Activated CD8-positive, alpha-beta memory T cell treated with anti-CD3 and anti-CD28 coated beads, Interleukin-2, amount 50 U/mL, for 1 hour (primary cell): ENCODE data around the gene PHACTR4.
"Not testable (repeated sequence)": the region's sequence is repeated elsewhere in the genome, so short reads cannot be mapped to it uniquely, and the experiment has no call there.

Experiments used
- DNase-seq: peaks from one replicate; pipeline ENCODE4 v3.0.0-alpha.2; 2020; ENCODE audit errors: extremely low read depth

The PHACTR4 gene

GRCh38 chr1:28371010-28371377 is 1.5 kb downstream of the PHACTR4 start:
- DNase-seq = no peak

DNA sequence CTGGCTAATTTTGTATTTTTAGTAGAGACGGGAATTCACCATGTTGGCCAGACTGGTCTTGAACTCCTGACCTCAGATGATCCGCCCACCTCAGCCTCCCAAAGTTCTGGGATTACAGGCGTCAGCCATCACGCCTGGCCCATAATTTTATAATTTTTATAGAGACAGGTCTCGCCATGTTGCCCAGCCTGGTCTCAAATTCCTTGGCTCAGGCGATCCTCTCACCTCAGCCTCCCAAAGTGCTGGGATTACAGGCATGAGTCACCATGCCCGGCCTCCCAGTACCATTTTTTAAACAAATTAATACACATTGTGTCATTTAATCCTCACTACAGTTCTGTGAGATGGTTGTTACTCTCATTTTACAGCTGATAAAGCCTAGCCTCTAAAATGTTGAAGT is 3.9 kb downstream of the PHACTR4 start:
- not testable (repeated sequence) for DNase-seq

DNA sequence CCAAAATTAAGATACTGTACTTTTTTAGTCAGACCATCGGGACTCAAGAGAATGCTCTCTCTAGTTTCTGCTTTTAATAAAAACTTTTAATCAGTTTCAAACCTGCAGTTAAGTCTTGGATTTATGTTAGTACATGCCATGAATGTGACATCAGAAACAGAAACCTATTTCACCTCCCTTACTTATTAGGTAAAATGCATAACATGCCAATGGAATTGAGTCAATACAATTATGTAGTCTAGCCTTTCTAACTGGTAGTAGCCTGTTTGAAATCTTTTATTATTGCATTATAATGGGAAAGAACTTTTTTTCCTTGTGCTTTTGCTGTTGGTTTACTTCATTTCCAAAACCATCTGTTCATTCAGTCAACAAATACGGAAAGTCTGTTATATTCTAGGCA is 4.8 kb downstream of the PHACTR4 start:
- DNase-seq = no peak

- not testable (repeated sequence) for DNase-seq
These were observed 6.1 kb downstream of the PHACTR4 start for GRCh38 chr1:28375598-28375997.

DNA sequence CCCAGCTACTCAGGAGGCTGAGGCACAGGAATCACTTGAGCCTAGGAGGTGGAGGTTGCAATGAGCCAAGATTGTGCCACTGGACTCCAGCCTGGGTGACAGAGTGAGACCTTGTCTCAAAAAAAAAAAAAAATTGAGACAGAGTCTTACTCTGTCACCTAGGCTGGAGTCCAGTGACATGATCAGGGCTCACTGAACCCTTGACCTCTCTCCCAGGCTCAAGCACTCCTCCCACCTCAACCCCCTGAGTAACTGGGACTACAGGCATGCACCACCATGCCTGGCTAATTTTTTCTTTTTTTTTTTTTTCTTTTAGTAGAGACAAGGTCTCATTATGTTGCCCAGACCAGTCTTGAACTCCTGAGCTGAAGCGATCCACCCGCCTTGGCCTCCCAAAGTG is 6.7 kb downstream of the PHACTR4 start:
- DNase-seq = not testable (repeated sequence)

- DNase-seq = no peak
These were observed 9.4 kb downstream of the PHACTR4 start for GRCh38 chr1:28378906-28379305.

- no peak for DNase-seq
These were observed 10.9 kb downstream of the PHACTR4 start for GRCh38 chr1:28380394-28380793.

DNA sequence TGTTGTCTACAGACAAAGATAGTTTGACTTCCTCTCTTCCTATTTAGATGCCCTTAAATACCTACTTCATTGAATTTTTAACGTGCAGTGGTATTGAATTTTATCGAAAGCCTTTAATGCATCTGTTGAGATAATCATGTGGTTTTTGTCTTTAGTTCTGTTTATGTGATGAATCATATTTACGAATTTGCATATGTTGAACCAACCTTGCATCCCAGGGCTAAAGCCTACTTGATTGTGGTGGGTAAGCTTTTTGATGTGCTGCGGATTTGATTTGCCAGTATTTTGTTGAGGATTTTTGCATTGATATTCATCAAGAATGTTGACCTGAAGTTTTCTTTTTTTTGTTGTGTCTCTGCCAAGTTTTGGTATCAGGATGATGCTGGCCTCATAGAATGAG is 14.2 kb downstream of the PHACTR4 start:
- not testable (repeated sequence) for DNase-seq

- DNase-seq = no peak
These were observed 22.6 kb downstream of the PHACTR4 start for GRCh38 chr1:28392027-28392652.

DNA sequence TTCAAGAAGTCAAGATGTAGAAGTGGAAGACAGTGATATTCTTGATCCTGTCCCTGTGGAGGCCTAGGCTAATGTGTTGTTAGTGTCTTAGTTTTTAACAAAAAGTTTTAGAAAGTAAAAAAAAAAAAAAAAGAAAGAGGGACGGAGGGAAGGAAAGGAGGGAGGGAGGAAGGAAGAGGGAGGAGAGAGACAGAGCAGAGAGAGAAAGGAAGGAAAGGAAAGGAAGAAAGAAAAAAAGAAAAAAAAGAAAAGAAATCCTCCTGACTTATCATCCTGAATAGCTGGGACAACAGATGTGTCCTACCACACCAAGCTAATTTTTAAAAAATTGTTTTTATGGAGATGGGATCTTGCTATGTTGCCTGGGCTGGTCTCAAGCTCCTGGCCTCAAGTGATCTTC is 24.6 kb downstream of the PHACTR4 start:
- DNase-seq = no peak

GRCh38 chr1:28395181-28395580 is 25.6 kb downstream of the PHACTR4 start:
- no peak for DNase-seq

DNA sequence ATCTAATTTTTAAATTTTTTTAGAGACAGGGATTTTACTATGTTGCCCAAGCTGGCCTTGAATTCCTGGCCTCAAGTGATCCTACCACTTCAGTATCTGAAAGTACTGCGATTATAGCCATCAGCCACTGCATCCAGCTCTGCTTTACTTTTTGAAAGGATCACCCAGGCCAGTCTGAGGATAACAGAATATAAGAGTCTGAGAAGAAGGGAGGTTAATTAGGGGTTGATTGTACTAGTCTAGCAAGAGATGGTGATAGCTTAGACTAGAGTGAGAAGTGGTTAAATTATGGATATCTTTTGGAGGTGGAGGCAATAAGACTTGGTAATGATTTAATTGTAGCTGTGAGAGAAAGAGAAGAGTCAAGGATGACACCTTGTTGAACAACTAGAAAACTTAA is 32.2 kb downstream of the PHACTR4 start:
- DNase-seq = no peak

- no peak for DNase-seq
These were observed 39.5 kb downstream of the PHACTR4 start for GRCh38 chr1:28409090-28409489.

GRCh38 chr1:28411656-28412055 is 42.1 kb downstream of the PHACTR4 start:
- no peak for DNase-seq

- no peak for DNase-seq
These were observed 43.2 kb downstream of the PHACTR4 start for GRCh38 chr1:28412731-28413130.

DNA sequence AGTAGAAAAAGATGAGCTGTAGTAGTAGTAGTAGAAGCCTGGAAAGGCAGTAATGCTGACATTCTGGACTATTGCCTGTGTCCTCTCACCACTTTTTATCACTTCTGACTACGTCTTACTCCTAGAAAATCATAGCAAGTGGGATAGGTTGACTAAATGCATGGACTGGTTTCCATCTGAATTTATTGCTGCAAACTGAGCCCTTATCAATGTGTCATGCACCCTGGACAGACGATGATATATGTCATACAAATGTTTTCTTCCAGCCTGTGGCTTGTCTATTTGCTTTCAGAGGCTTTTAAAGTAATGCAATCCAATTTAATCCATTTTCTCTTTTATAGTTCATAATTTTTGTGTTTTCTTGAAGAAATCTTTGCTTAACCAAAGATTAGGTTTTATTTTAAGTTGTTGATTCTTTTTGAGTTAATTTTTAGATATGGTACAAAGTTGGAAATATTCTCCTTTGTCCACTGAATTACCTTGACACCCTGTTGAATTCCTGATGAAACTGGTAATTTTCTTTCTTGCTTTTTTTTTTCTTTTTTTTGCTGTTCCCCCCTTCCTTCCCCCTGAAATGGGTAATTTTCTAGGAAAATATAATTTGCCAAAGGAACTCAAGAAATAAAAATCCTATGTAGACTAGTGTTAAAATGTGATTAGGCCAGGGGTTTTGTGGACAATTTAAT is 47.1 kb downstream of the PHACTR4 start:
- no peak for DNase-seq

DNA sequence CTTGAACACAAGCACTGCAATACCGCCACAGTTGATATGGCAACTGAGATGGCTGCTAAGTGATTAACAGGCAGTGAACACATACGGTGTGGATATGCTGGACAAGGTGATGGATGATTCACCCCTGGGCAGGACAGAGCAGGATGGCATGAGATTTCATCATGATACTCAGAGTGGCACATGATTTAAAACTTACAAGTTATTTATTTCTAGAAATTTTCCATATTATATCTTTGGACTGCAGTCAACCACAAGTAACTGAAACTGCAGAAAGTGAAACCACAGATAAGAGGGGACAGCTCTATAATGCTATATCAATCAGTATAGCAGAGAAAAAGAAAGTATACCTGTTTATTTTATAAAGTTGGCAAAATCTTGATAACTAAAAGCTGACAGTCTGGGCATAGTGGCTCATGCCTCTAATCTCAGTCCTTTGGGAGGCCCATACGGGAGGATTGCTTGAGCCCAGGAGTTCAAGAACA is 47.9 kb downstream of the PHACTR4 start:
- DNase-seq = no peak

- DNase-seq = no peak
These were observed 48.5 kb downstream of the PHACTR4 start for GRCh38 chr1:28417926-28418637.

DNA sequence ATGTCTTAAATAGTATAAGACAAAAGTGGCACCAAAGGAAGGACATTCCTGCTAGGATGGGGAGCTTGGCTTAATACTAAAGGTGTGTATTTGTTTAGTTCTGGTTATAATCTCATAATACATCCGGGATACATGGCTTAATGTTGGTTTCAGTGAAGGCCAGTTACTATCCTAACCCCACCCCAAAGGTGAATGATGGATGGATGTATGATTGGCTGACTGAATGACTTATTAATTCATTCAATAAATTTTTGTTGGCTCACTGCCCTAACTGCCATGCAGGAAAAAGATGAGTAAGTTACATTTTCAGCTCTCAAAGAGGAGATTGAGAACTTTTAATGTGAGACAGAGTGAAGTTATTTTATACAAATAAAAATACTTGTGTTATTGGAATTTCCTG is 52.2 kb downstream of the PHACTR4 start:
- no peak for DNase-seq

GRCh38 chr1:28426831-28427230 is 57.3 kb downstream of the PHACTR4 start:
- no peak for DNase-seq

DNA sequence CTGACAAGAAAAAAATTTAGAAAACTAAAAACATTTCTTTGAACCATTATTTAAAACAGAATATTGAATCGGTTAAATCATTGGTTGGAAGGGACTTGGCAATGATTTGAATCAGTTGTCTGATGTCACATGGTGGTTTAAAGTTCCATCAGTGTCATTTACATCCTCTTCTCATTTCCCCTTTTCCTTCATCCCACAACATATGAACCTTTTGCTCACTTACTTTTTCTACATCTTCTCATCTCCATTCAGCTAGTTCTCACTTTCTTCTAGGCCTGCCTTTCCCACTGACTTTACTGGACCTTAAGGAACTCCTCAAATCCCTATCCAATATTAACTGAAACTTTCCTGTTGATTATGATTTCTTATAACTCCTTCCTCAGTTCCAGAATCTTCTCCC is 58.5 kb downstream of the PHACTR4 start:
- no peak for DNase-seq

DNA sequence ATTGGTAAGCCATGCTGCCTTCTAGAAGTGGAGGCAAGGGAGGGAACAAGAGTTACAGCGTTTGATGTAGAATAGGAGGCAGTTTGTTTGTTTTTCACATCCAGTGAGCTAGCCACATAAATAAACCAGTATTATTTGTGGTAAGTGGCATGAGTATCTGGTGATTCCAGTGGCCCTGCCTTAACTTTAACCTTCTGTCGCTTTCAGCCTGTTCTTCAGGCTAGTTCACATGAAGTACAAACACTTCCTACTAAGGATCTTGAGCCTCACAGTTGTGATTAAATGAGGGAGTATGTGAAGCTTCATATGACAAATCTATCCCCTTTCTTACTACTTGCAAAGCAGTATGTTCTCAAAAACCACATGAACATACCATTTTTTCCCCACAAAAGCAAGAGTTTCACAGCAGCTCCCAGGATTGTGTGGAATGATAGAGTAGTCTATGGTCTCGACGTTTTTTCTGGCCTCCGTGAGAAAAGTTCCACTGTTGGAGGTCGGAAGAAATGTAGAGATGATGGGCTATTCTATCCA is 59.5 kb downstream of the PHACTR4 start:
- DNase-seq = no peak
